ENCODE measurements around the gene CBLN1. TPM values are rescaled to one million over a fixed set of nuclear protein-coding genes. Genes with fewer than 3 reads are reported as not detected.

The CBLN1 gene
- total RNA-seq, 4 donors from 2014 or later, result 0.26 to 0.38 TPM; not detected in 2

DNA sequence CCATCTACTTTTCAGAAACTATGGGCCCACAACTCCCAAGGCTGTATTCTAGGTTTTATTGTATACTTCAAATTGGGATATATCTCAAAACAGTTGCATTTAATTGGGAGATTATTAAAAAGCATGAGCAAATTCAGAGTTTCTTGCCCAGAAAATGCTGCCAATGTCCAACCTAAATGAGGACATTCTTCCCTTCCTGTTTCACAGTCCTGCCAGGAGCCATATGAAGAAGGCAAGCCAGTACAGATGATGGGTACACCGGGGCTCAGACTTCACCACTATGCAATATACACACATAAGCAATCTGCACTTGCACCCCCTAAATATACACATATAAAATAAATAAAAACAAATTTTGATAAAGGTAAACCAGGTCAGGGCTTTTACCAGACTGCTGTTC is 34.0 kb upstream of the CBLN1 start:
- Histone ChIP-seq H3K36me3 (no peaks in the 10 kb centered on the region), H3K4me3 (no peak overlapping the region), H3K4me1 (no peaks in the 10 kb centered on the region), H3K27me3 (peaks cover 0 to 17% (median 0%) of the 10 kb centered on the region in 4 donors), H3K9me3 (peaks cover 0 to 7% (median 0%) of the 10 kb centered on the region in 3 donors), H3K27ac (no peak overlapping the region)
- TF ChIP-seq POLR2A (IDR thresholded peaks at IDR 0.05) (no peak), CTCF (IDR thresholded peaks at IDR 0.05) (no peak)
- 71 to 88% methylated on average over 1 of the region's 1 CpG for WGBS, 2 donors
- DNase-seq, result no peak
- intact Hi-C loops (cut with DNase I), result no loop called here

- TF ChIP-seq CTCF (IDR thresholded peaks at IDR 0.05), result no peak
- no peak for TF ChIP-seq POLR2A (IDR thresholded peaks at IDR 0.05)
- Histone ChIP-seq H3K4me3 (no peak overlapping the region), H3K9me3 (no peaks in the 10 kb centered on the region), H3K27ac (no peak overlapping the region), H3K36me3 (no peaks in the 10 kb centered on the region), H3K27me3 (peaks cover 0 to 17% (median 0%) of the 10 kb centered on the region in 4 donors), H3K4me1 (no peaks in the 10 kb centered on the region)
- WGBS, 2 donors, result 31 to 49% methylated on average over 3 to 10 of the region's 10 CpGs
- DNase-seq, result no peak
- intact Hi-C loops (cut with DNase I), result no loop called here
These were observed 30.8 kb upstream of the CBLN1 start for GRCh38 chr16:49312389-49312985.

- intact Hi-C loops (cut with DNase I), result no loop called here
- WGBS, 2 donors, result 67 to 68% methylated on average over 6 of the region's 6 CpGs
- H3K27me3 ChIP-seq, result peaks cover 0 to 17% (median 0%) of the 10 kb centered on the region in 4 donors
- TF ChIP-seq CTCF (IDR thresholded peaks at IDR 0.05) (no peak), POLR2A (IDR thresholded peaks at IDR 0.05) (no peak)
- H3K9me3 ChIP-seq, result no peaks in the 10 kb centered on the region
- H3K27ac ChIP-seq, result no peak overlapping the region
- H3K4me3 ChIP-seq, result no peak overlapping the region
- H3K4me1 ChIP-seq, result no peaks in the 10 kb centered on the region
- no peaks in the 10 kb centered on the region for H3K36me3 ChIP-seq
- DNase-seq, result no peak
These were observed 30.2 kb upstream of the CBLN1 start for GRCh38 chr16:49311823-49312222.

DNA sequence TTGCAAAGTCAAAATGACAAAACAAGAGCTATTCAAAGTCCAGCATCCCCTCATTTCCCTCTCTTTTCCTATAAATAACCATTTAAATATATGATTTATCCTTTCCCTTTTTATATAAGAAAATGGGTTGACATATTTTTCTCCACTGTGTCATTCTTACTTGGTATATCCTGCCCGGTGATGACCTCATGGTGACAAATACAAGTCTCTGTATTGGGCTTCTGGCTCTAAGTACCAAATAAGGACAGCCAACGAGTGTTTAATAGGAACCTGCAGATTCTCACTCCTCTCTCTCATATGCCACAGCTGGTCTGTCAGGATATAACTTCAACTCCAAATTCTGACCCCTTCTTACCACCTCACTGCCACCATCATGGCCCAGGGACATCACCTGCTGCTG is 25.5 kb upstream of the CBLN1 start:
- Histone ChIP-seq H3K27me3 (peaks cover 0 to 7% (median 0%) of the 10 kb centered on the region in 4 donors), H3K9me3 (no peaks in the 10 kb centered on the region), H3K36me3 (no peaks in the 10 kb centered on the region), H3K27ac (no peak overlapping the region), H3K4me3 (no peak overlapping the region), H3K4me1 (no peaks in the 10 kb centered on the region)
- no peak for TF ChIP-seq CTCF (IDR thresholded peaks at IDR 0.05)
- TF ChIP-seq POLR2A (IDR thresholded peaks at IDR 0.05), result no peak
- no peak for DNase-seq
- intact Hi-C loops (cut with DNase I), result no loop called here
- 48 to 74% methylated on average over 2 of the region's 2 CpGs for WGBS, 2 donors

DNA sequence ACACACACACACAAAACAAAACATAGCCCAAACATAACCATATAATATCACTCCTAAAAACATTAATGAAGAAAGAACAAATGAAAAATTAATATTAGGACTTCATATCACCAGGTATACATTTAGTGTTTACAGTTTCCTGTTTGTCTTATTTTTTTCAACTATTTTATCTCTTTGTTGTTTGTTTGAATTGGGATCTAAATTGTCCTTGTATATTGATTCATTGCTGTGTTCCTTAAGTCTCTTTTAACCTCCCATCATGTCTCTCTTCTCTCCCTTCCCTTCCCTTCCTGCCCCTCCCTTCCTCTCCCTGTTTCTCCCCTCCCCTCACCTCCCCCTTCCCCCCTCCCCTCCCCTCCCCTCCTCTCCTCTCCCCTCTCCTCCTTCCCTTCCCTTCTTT is 23.8 kb upstream of the CBLN1 start:
- TF ChIP-seq POLR2A (IDR thresholded peaks at IDR 0.05) (no peak), CTCF (IDR thresholded peaks at IDR 0.05) (no peak)
- H3K4me1 ChIP-seq, result no peaks in the 10 kb centered on the region
- no peak overlapping the region for H3K4me3 ChIP-seq
- no peaks in the 10 kb centered on the region for H3K9me3 ChIP-seq
- H3K27ac ChIP-seq, result no peak overlapping the region
- no peaks in the 10 kb centered on the region for H3K27me3 ChIP-seq
- intact Hi-C loops (cut with DNase I), result no loop called here
- DNase-seq, result no peak
- no peaks in the 10 kb centered on the region for H3K36me3 ChIP-seq

Data from esophagus squamous epithelium (tissue), 5 donors.